Heart left ventricle (tissue), 16 donors: ENCODE measurements around the gene GGCT. TPM values are rescaled to one million over a fixed set of nuclear protein-coding genes. Genes with fewer than 3 reads are reported as not detected.
A peak's percentile ranks its signal among the peaks of the same experiment; 100 is the strongest.

Experiments
- ATAC-seq, 4 donors: fragments of 200-7000 bp; cut with Tn5 transposase; one replicate each; pipeline ENCODE4 v1.9.1; 2020 to 2022; ENCODE audit warnings: moderate library complexity in 4 of 4, mild to moderate bottlenecking in 3 of 4, moderate number of reproducible peaks in 1 of 4
- DNase-seq, 5 donors: peaks; one replicate each; pipeline ENCODE4 v3.0.0-alpha.2; 2020
- H3K27ac ChIP-seq, 12 donors: fragments of 200-600 bp; sonication (generic) in 4 of 12; one replicate each; pipeline versions ENCODE4 v1.5.0 to v1.8.0; 2016 to 2022; ENCODE audit warnings: mild to moderate bottlenecking in 2 of 12
- H3K27me3 ChIP-seq, 9 donors: fragments of 200-600 bp; sonication (generic) in 2 of 9; one replicate each; pipeline versions ENCODE4 v1.5.1 to v1.8.0; 2016 to 2022; ENCODE audit warnings: mild to moderate bottlenecking in 3 of 9
- H3K36me3 ChIP-seq, 9 donors: fragments of 200-600 bp; sonication (generic) in 2 of 9; one replicate each; pipeline versions ENCODE4 v1.5.0 to v1.8.0; 2018 to 2022; ENCODE audit warnings: mild to moderate bottlenecking in 2 of 9
- H3K4me1 ChIP-seq, 12 donors: fragments of 200-600 bp; sonication (generic) in 4 of 12; one replicate each; pipeline versions ENCODE4 v1.5.0 to v1.8.0; 2016 to 2022; ENCODE audit warnings: mild to moderate bottlenecking in 3 of 12
- H3K4me3 ChIP-seq, 12 donors: fragments of 200-600 bp; sonication (generic) in 4 of 12; one replicate each; pipeline versions ENCODE4 v1.5.0 to v1.8.0; 2017 to 2022; ENCODE audit warnings: mild to moderate bottlenecking in 9 of 12, moderate library complexity in 4 of 12
- H3K9me3 ChIP-seq, 12 donors: fragments of 200-600 bp; sonication (generic) in 4 of 12; one replicate each; pipeline versions ENCODE4 v1.5.0 to v1.8.0; 2016 to 2022; ENCODE audit warnings: mild to moderate bottlenecking in 1 of 12
- CTCF ChIP-seq, 12 donors: fragments of 200-600 bp; sonication (generic) in 4 of 12; IDR thresholded peaks; one replicate each; pipeline versions ENCODE4 v1.5.0 to v1.8.0; 2018 to 2022; ENCODE audit warnings: antibody characterized with exemption in 12 of 12, mild to moderate bottlenecking in 5 of 12
- POLR2A ChIP-seq, 2 donors: fragments of 450-650 bp; IDR thresholded peaks; one replicate each; pipeline ENCODE4 v1.6.1; 2017; ENCODE audit warnings: antibody characterized with exemption in 2 of 2, mild to moderate bottlenecking in 2 of 2, moderate library complexity in 2 of 2
- WGBS, 4 donors: extraction: QIAGEN DNeasy Blood & Tissue Kit in 2 of 4; methylation state at CpG; one replicate each; pipeline versions ENCODE4 v1.1.5 to v1.1.7; 2013 to 2018; 5-methylcytosine and 5-hydroxymethylcytosine counted together
- intact Hi-C, 10 donors: fragments of 100-400 bp; cut with DNase I; formaldehyde crosslinking; loops; one replicate each; pipeline versions ENCODE4 v1.11.1 to v1.14.2; 2022
- polyA plus RNA-seq, 2 donors: library from polyadenylated mRNA; stranded (reverse); fragments of 200-250 nt; gene quantifications; one replicate each; pipeline ENCODE4 v1.2.3, GENCODE V29; 2013
- total RNA-seq, 9 donors: library from RNA; depleted of rRNA in 2 of 9; stranded (reverse); fragments of >200 nt in 2 of 9; fragmentation: NEBNext Ultra II Directional in 3 of 9; extraction: Animal tissue kit (Norgen Biotek cat#: 25700) in 3 of 9; gene quantifications; one replicate each; pipeline versions ENCODE4 v1.1.0 to v1.2.4, GENCODE V29; 2016 to 2023
- donor health status: ischemic (EF 13 %, LVEDD 7.1; RV severe dilation, severe dysfunction).
- donor health status: healthy with polysubstance abuse.
- donor health status: DM: no; HTN: yes; CAD: no.
- donor health status: DM: no; HTN: no; CAD: no.
- donor health status: ischemic (EF 25% LVEDD 6.9; RV normal size, moderate dysfunction).
- donor health status: ischemic (EF 25% LVEDD 5.7; RV mildly dilated, moderate dysfunction).
- donor health status: healthy.
- donor health status: DM: yes; HTN: yes; CAD: no.
- donor health status: ischemic (EF 35%, LVEDD 5.7; RV mildly dilated, moderate dysfunction).
- donor health status: nonischemic (EF 11% LVEDD 7.7; RV severe dilation, severe dysfunction).
- donor health status: DM: yes; HTN: yes; CAD: no.
- donor health status: PGD.
- donor health status: ischemic (EF 29% LVEDD 5.4; RV normal size, mild dysfunction).
- donor health status: nonischemic (EF 23%, LVEDD 6.1; RV moderate dilation, normal function).

The GGCT gene
- total and polyA plus RNA-seq, 11 donors: 14.1 to 54.3 (median 18.7) TPM

GRCh38 chr7:30479202-30480120 is 25.2 kb downstream of the GGCT start:
- ATAC-seq (no peak), DNase-seq (no peak)
- Histone ChIP-seq H3K27ac (peak overlapping the region; percentile 91 to 99 (median 95)), H3K4me1 (peaks cover 3 to 46% (median 39%) of the 10 kb centered on the region in 12 donors), H3K9me3 (no peaks in the 10 kb centered on the region), H3K4me3 (peak overlapping the region; percentile 47 to 90 (median 68)), H3K27me3 (no peaks in the 10 kb centered on the region), H3K36me3 (peaks cover 0 to 6% (median 0%) of the 10 kb centered on the region in 9 donors)
- TF ChIP-seq CTCF (IDR thresholded peaks at IDR 0.05): no peak
- TF ChIP-seq POLR2A (IDR thresholded peaks at IDR 0.05): no peak
- intact Hi-C loops: loop anchor here in 4 of 10 donors (2.0 to 10.0 kb wide), 5 partner anchors 25 to 347 kb away; partner anchors contain the start of genes GGCT (in 4 of the 4), MTURN (in 1 of the 4) and ZNRF2 (in 1 of the 4)
- 87% methylated on average over 14 of the region's 14 CpGs for WGBS, 4 donors

DNA sequence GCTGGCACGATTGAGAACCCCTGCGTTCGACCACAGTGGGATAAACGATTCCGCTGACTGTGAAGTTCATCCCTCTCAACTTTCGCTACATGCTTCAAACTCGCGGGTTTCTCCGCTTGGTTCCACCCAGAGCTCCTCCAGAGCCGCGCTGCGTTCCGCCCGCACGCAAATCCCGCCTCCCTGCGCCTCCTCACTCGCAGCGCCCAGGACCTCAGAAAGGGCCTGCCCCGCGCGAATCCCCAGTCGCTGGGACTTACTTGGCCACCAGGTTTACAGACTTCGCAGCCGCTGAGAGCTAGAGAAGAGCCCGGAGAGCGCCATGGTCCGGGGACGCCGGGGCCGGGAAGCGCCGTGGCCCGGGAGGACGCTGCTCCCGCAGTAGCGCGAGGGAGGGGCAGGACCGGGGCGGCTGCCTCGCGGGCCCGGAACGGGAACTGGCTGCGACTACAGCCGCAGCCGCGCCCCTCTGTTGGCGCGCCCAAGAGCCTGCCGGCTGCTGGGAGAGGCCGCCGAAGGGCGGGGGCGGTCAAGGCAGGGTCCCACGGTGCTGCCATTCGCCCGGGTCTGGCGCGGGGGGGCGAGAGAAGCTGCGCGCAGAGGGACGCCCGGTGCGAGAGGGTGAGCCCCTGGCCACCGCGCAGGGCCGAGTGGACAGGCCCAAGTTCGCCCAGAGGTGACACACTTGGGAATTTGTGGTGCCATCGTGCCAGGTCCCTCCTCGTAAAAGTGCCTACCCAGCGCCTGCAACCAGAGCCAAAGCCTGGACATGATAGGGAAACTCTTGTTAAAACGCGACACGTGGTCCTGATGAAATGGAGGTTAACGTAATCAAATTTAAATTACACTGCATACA is 26.1 kb downstream of the GGCT start, which contains the start of gene NOD1:
NOD1 (minus strand) TSS at position 436 of the 853 bp plus-strand sequence. CDS start 21,863 bp downstream, outside the sequence.
- peak; percentile 74 to 95 (median 94) for ATAC-seq
- H3K9me3 ChIP-seq: no peaks in the 10 kb centered on the region
- TF ChIP-seq CTCF (IDR thresholded peaks at IDR 0.05) (peak in 4 of 12 donors; percentile 24 to 47 (median 32)), POLR2A (IDR thresholded peaks at IDR 0.05) (peak in 1 of 2 donors; percentile 73)
- peak within 1 kb of the TSS; percentile 47 to 90 (median 68) for H3K4me3 ChIP-seq
- peaks cover 0 to 6% (median 0%) of the 10 kb centered on the region in 9 donors for H3K36me3 ChIP-seq
- peak; percentile 87 to 91 (median 89) for DNase-seq
- intact Hi-C loops: loop anchor here in 4 of 10 donors (2.0 to 10.0 kb wide), 5 partner anchors 26 to 346 kb away; partner anchors contain the start of genes GGCT (in 4 of the 4), MTURN (in 1 of the 4) and ZNRF2 (in 1 of the 4)
- WGBS, 4 donors: 0 to 1% (median 1%) methylated on average over 31 to 77 of the region's 77 CpGs
- H3K27ac ChIP-seq: peak within 1 kb of the TSS; percentile 91 to 99 (median 95)
- no peaks in the 10 kb centered on the region for H3K27me3 ChIP-seq
- peaks cover 3 to 54% (median 48%) of the 10 kb centered on the region in 12 donors for H3K4me1 ChIP-seq

- H3K36me3 ChIP-seq: peaks cover 0 to 6% (median 0%) of the 10 kb centered on the region in 9 donors
- H3K27me3 ChIP-seq: no peaks in the 10 kb centered on the region
- no peaks in the 10 kb centered on the region for H3K9me3 ChIP-seq
- intact Hi-C loops: loop anchor here in 2 of 10 donors (5.0 to 10.0 kb wide), 4 partner anchors 44 to 344 kb away; partner anchors contain the start of genes MTURN (in 1 of the 2) and ZNRF2 (in 1 of the 2)
- peaks cover 7 to 74% (median 67%) of the 10 kb centered on the region in 12 donors for H3K4me1 ChIP-seq
- peak overlapping the region in 6 of 12 donors; percentile 19 to 98 (median 93) for H3K27ac ChIP-seq
- DNase-seq: no peak
- TF ChIP-seq CTCF (IDR thresholded peaks at IDR 0.05): no peak
- no peak for TF ChIP-seq POLR2A (IDR thresholded peaks at IDR 0.05)
- peak overlapping the region in 8 of 12 donors; percentile 63 to 86 (median 68) for H3K4me3 ChIP-seq
- no peak for ATAC-seq
- WGBS, 4 donors: 73 to 83% (median 77%) methylated on average over 10 of the region's 10 CpGs
These were observed 28.0 kb downstream of the GGCT start for GRCh38 chr7:30476459-30477145.
